DND-41 (cell line): Measurements from ENCODE around the gene DNAJB13.
"Not testable (repeated sequence)": the region's sequence is repeated elsewhere in the genome, so short reads cannot be mapped to it uniquely, and the experiment has no call there.

Experiments
- ATAC-seq: fragments of 200-7000 bp; cut with Tn5 transposase; 3 replicates; pipeline ENCODE4 v1.9.1; 2021; ENCODE audit warnings: low read depth; ENCODE audit not compliant: insufficient read depth
- DNase-seq: peaks from one replicate; pipeline ENCODE4 v3.0.0-alpha.2; 2020
- H2AFZ ChIP-seq: 2 replicates; pipeline ENCODE4 v1.6.0; 2012; ENCODE audit warnings: low read depth, low read length
- H3K27ac ChIP-seq: 2 replicates; pipeline ENCODE4 v1.5.1; 2012; ENCODE audit warnings: low read length, inconsistent platforms
- H3K27me3 ChIP-seq: fragments of 200-600 bp; sonication (generic); 2 replicates; pipeline ENCODE4 v1.6.0; 2012; ENCODE audit warnings: low read length, mild to moderate bottlenecking, inconsistent platforms; ENCODE audit not compliant: insufficient read depth, poor library complexity
- H3K36me3 ChIP-seq: 2 replicates; pipeline ENCODE4 v1.5.1; 2012; ENCODE audit warnings: low read length, inconsistent platforms; ENCODE audit not compliant: insufficient read depth
- H3K4me1 ChIP-seq: 2 replicates; pipeline ENCODE4 v1.5.1; 2012; ENCODE audit warnings: mild to moderate bottlenecking, low read length; ENCODE audit not compliant: insufficient read depth
- H3K4me2 ChIP-seq: 2 replicates; pipeline ENCODE4 v1.6.0; 2012; ENCODE audit warnings: mild to moderate bottlenecking, moderate library complexity, low read length, inconsistent platforms; ENCODE audit not compliant: insufficient read depth
- H3K4me3 ChIP-seq, 2 experiments: fragments of 200-600 bp in 1 of 2; shearing (Covaris generic) in 1 of 2; 2 replicates each; pipeline ENCODE4 v1.5.1; 2012 to 2016; ENCODE audit warnings: inconsistent platforms in 2 of 2, low read length in 2 of 2, mild to moderate bottlenecking in 2 of 2, low read depth in 1 of 2, moderate library complexity in 1 of 2
- H3K79me2 ChIP-seq: 2 replicates; pipeline ENCODE4 v1.6.0; 2012; ENCODE audit warnings: low read length, inconsistent platforms; ENCODE audit not compliant: insufficient read depth
- H3K9ac ChIP-seq: 2 replicates; pipeline ENCODE4 v1.6.0; 2012; ENCODE audit warnings: low read depth, mild to moderate bottlenecking, inconsistent platforms, low read length, moderate library complexity
- H3K9me3 ChIP-seq: 2 replicates; pipeline ENCODE4 v1.5.1; 2012; ENCODE audit warnings: low read length, moderate library complexity, mild to moderate bottlenecking, inconsistent platforms; ENCODE audit not compliant: insufficient read depth, severe bottlenecking
- H4K20me1 ChIP-seq: 2 replicates; pipeline ENCODE4 v1.6.0; 2012; ENCODE audit warnings: low read length; ENCODE audit not compliant: insufficient read depth
- CTCF ChIP-seq: IDR thresholded peaks from 2 replicates; pipeline ENCODE4 v1.5.1; 2012; ENCODE audit warnings: borderline replicate concordance, low read length, moderate library complexity, mild to moderate bottlenecking; ENCODE audit not compliant: poor library complexity, severe bottlenecking; ENCODE audit errors: extremely low read depth
- EZH2 ChIP-seq: IDR thresholded peaks from 3 replicates; pipeline ENCODE4 v1.6.1; 2012; ENCODE audit warnings: borderline replicate concordance, low read depth, mild to moderate bottlenecking, moderate library complexity, low read length, inconsistent platforms; ENCODE audit not compliant: severe bottlenecking

Gene DNAJB13

GRCh38 chr11:73982990-73983740, 32.3 kb downstream of the DNAJB13 start:
- H3K4me3 ChIP-seq: peak overlapping the region; percentile 68 to 70; a peak in 3 of 4 replicates
- TF ChIP-seq CTCF (no peak), EZH2 (no peak)
- H3K79me2 ChIP-seq: peaks cover 41% of the 10 kb centered on the region
- H4K20me1 ChIP-seq: peaks cover 23% of the 10 kb centered on the region; the same call in 1 of the 2 replicates
- H3K27me3 ChIP-seq: no peaks in the 10 kb centered on the region
- peak overlapping the region; percentile 99 for H3K27ac ChIP-seq
- H2AFZ ChIP-seq: peak overlapping the region; percentile 90
- H3K36me3 ChIP-seq: peaks cover 37% of the 10 kb centered on the region
- peak; percentile 88 for ATAC-seq
- DNase-seq: peak; percentile 97
- H3K9me3 ChIP-seq: no peaks in the 10 kb centered on the region
- peak overlapping the region; percentile 87 for H3K9ac ChIP-seq
- peaks cover 53% of the 10 kb centered on the region for H3K4me1 ChIP-seq
- H3K4me2 ChIP-seq: peak overlapping the region; percentile 90

- H3K4me2 ChIP-seq: peak overlapping the region; percentile 90
- H3K9ac ChIP-seq: peak overlapping the region; percentile 87
- TF ChIP-seq EZH2: no peak
- no peak for TF ChIP-seq CTCF
- peaks cover 29% of the 10 kb centered on the region for H3K36me3 ChIP-seq
- no peak for DNase-seq
- H4K20me1 ChIP-seq: peaks cover 18% of the 10 kb centered on the region; the same call in 1 of the 2 replicates
- no peaks in the 10 kb centered on the region for H3K9me3 ChIP-seq
- peak overlapping the region; percentile 99 for H3K27ac ChIP-seq
- ATAC-seq: no peak
- peak overlapping the region; percentile 90 for H2AFZ ChIP-seq
- peak overlapping the region; percentile 8 to 68; a peak in 3 of 4 replicates for H3K4me3 ChIP-seq
- H3K4me1 ChIP-seq: peaks cover 46% of the 10 kb centered on the region
- no peaks in the 10 kb centered on the region for H3K27me3 ChIP-seq
- peaks cover 37% of the 10 kb centered on the region for H3K79me2 ChIP-seq
Observed at GRCh38 chr11:73983741-73984538, 33.1 kb downstream of the DNAJB13 start.

GRCh38 chr11:73985661-73986060, 34.8 kb downstream of the DNAJB13 start:
- H4K20me1 ChIP-seq: peaks cover 14% of the 10 kb centered on the region; the same call in 1 of the 2 replicates
- not testable (repeated sequence) for ATAC-seq, H3K9me3 ChIP-seq, DNase-seq, H3K9ac ChIP-seq, H3K4me3 ChIP-seq, H2AFZ ChIP-seq, H3K27ac ChIP-seq, H3K27me3 ChIP-seq, H3K4me2 ChIP-seq
- H3K36me3 ChIP-seq: peaks cover 14% of the 10 kb centered on the region
- peaks cover 26% of the 10 kb centered on the region for H3K79me2 ChIP-seq
- H3K4me1 ChIP-seq: peaks cover 29% of the 10 kb centered on the region

GRCh38 chr11:73988227-73988626, 37.4 kb downstream of the DNAJB13 start:
- Histone ChIP-seq H3K4me2 (no peak overlapping the region), H3K36me3 (no peaks in the 10 kb centered on the region), H2AFZ (no peak overlapping the region), H3K27ac (no peak overlapping the region), H3K79me2 (0 out of 2 replicates have a peak, but pooled peaks cover 3% of the 10 kb centered on the region), H3K9me3 (no peaks in the 10 kb centered on the region), H3K4me1 (peaks cover 15% of the 10 kb centered on the region), H3K4me3 (no peak overlapping the region), H3K9ac (no peak overlapping the region), H4K20me1 (no peaks in the 10 kb centered on the region), H3K27me3 (no peaks in the 10 kb centered on the region)
- ATAC-seq (no peak), DNase-seq (no peak)
- TF ChIP-seq EZH2: no peak
